ENCODE data around the gene CARD9.
A peak's percentile ranks its signal among the peaks of the same experiment; 100 is the strongest.

CARD9 gene

DNA sequence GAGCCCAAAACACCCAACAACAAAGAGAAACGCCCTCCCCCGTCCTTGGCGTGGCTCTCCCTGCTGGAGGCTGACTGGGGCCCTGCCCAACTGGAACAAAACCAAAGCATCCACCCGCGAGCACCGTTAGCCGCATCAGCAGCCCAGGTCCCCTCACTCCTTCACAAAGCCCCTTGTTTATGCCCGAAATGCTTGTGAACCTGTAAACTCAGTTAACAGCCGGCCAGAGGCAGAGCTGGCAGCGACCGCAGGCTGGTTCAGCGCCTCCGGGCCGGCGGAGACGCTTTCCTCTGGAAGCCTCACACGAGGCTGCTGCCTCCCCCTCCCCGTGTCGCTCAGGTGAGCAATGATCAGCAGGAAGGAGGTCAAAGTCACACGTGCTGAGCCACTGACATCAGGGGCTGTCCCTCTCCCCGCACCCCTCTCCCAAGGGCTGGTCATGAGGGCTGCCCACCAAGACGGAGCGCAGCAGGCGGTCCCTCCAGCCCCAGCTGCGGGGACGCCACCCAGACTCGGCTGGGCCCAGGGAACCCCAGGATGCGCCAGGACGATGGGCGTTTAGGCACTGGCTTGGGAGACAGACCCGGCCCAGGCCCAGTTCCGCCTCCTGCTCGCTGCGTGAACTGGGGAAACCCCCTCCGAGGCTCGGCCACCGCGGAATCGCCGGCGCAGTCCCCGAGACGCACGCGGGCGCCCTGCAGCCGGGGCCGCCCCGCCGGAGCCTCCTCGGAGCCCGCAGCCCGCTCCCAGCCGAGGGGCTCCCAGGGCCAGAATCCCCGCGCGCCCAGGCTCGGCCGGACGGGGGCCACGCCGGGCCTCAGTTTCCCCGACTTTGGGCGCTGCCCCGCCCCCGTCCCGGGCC, 25.9 kb upstream of the CARD9 start:
- 0 out of 2 replicates have a peak, but pooled peaks cover 4% of the 10 kb centered on the region for H3K4me1 ChIP-seq (ENCODE audit: insufficient read depth, low read length)
- no peak overlapping the region for H3K27ac ChIP-seq (ENCODE audit: low read length)
- H3K4me3 ChIP-seq (ENCODE audit: low read length): peak overlapping the region; percentile 92
- H3K9me3 ChIP-seq (ENCODE audit: insufficient read depth, low read depth, low read length): no peaks in the 10 kb centered on the region
- H3K27me3 ChIP-seq (ENCODE audit: insufficient read depth, low read length): no peaks in the 10 kb centered on the region
- peaks cover 68% of the 10 kb centered on the region for H3K36me3 ChIP-seq (ENCODE audit: insufficient read depth, low read depth, low read length)
- H3K9ac ChIP-seq (ENCODE audit: low read depth, low read length): peak overlapping the region; percentile 85

GRCh38 chr9:136398286-136398685, 24.8 kb upstream of the CARD9 start:
- H3K9ac ChIP-seq (ENCODE audit: low read depth, low read length): peak overlapping the region; percentile 85
- H3K4me3 ChIP-seq (ENCODE audit: low read length): 0 out of 2 replicates have a peak overlapping the region, but pooled peaks have one; percentile 92
- H3K36me3 ChIP-seq (ENCODE audit: insufficient read depth, low read depth, low read length): peaks cover 69% of the 10 kb centered on the region
- no peaks in the 10 kb centered on the region for H3K27me3 ChIP-seq (ENCODE audit: insufficient read depth, low read length)
- H3K27ac ChIP-seq (ENCODE audit: low read length): no peak overlapping the region
- H3K9me3 ChIP-seq (ENCODE audit: insufficient read depth, low read depth, low read length): no peaks in the 10 kb centered on the region
- H3K4me1 ChIP-seq (ENCODE audit: insufficient read depth, low read length): 0 out of 2 replicates have a peak, but pooled peaks cover 4% of the 10 kb centered on the region

- Histone ChIP-seq H3K27ac (ENCODE audit: low read length) (no peak overlapping the region), H3K9ac (ENCODE audit: low read depth, low read length) (no peak overlapping the region), H3K4me1 (ENCODE audit: insufficient read depth, low read length) (0 out of 2 replicates have a peak, but pooled peaks cover 4% of the 10 kb centered on the region), H3K9me3 (ENCODE audit: insufficient read depth, low read depth, low read length) (no peaks in the 10 kb centered on the region), H3K36me3 (ENCODE audit: insufficient read depth, low read depth, low read length) (peaks cover 73% of the 10 kb centered on the region), H3K4me3 (ENCODE audit: low read length) (no peak overlapping the region), H3K27me3 (ENCODE audit: insufficient read depth, low read length) (no peaks in the 10 kb centered on the region)
Measured at GRCh38 chr9:136397643-136398042, 24.2 kb upstream of the CARD9 start.

- Histone ChIP-seq H3K9me3 (ENCODE audit: insufficient read depth, low read depth, low read length) (no peaks in the 10 kb centered on the region), H3K27me3 (ENCODE audit: insufficient read depth, low read length) (no peaks in the 10 kb centered on the region), H3K9ac (ENCODE audit: low read depth, low read length) (no peak overlapping the region), H3K27ac (ENCODE audit: low read length) (no peak overlapping the region), H3K4me1 (ENCODE audit: insufficient read depth, low read length) (0 out of 2 replicates have a peak, but pooled peaks cover 4% of the 10 kb centered on the region), H3K36me3 (ENCODE audit: insufficient read depth, low read depth, low read length) (peaks cover 73% of the 10 kb centered on the region), H3K4me3 (ENCODE audit: low read length) (no peak overlapping the region)
Measured at GRCh38 chr9:136396219-136396515, 22.7 kb upstream of the CARD9 start.

DNA sequence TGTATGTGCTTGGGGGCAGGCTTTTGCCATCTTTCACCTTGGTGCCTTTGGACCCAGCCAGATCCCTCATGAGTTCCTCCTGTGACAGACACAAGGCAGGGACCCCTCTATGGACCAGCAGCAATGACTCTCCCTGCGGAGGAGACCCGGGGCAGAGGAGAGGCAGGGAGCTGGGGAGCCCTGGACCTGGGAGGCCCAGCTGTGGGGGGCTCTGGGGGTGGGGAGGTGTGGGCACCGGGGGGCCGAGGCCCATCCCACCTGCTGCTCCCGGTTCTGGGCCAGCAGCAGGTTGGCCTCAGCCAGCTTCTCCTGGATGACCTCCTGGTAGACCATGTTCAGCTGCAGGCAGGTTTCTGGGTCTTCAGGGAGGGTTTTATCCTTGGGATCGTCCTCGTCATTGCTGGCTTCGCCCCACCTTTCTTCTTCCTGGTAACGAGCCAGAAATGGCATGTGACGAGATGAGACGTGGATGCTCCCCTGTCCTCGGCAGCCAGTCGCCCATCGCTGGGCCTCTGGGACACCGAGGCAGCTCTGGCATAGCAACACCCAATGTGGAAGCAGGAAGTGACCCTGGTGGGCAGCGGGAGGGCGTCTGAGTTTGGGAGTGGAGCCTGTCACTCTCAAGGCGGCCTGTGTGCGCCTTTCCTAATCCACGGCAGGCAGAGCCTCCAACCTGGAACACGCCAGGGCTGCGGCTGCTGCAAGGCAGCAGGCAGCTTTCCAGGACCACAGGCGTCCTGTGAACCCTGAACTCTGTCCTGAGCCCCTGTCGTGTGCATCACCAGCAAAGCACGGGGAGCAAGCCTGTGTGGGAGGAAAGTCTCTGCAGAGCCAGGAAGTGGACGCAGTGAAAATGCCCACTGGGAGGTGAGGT, 22.1 kb upstream of the CARD9 start:
- H3K9me3 ChIP-seq (ENCODE audit: insufficient read depth, low read depth, low read length): no peaks in the 10 kb centered on the region
- no peak overlapping the region for H3K4me3 ChIP-seq (ENCODE audit: low read length)
- no peak overlapping the region for H3K9ac ChIP-seq (ENCODE audit: low read depth, low read length)
- 0 out of 2 replicates have a peak, but pooled peaks cover 4% of the 10 kb centered on the region for H3K4me1 ChIP-seq (ENCODE audit: insufficient read depth, low read length)
- H3K27ac ChIP-seq (ENCODE audit: low read length): no peak overlapping the region
- peaks cover 77% of the 10 kb centered on the region for H3K36me3 ChIP-seq (ENCODE audit: insufficient read depth, low read depth, low read length)
- H3K27me3 ChIP-seq (ENCODE audit: insufficient read depth, low read length): no peaks in the 10 kb centered on the region

DNA sequence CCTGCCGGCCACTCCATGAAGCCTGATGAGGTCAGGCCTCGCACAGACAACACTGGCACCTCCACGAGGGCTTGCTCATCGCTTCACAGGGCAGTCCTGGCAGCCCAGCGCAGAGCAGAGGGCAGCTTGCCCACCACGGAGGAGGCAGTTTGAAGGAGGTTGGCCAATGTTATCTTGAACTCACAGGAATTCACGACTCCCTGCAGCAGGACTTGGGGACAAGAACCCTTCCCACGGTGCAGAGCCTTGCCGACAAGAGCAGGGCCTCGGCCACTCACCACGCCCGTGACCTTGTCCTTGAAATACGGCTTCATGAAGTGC, 21.5 kb upstream of the CARD9 start:
- H3K4me1 ChIP-seq (ENCODE audit: insufficient read depth, low read length): 0 out of 2 replicates have a peak, but pooled peaks cover 4% of the 10 kb centered on the region
- no peaks in the 10 kb centered on the region for H3K27me3 ChIP-seq (ENCODE audit: insufficient read depth, low read length)
- H3K4me3 ChIP-seq (ENCODE audit: low read length): no peak overlapping the region
- no peaks in the 10 kb centered on the region for H3K9me3 ChIP-seq (ENCODE audit: insufficient read depth, low read depth, low read length)
- no peak overlapping the region for H3K9ac ChIP-seq (ENCODE audit: low read depth, low read length)
- no peak overlapping the region for H3K27ac ChIP-seq (ENCODE audit: low read length)
- peaks cover 78% of the 10 kb centered on the region for H3K36me3 ChIP-seq (ENCODE audit: insufficient read depth, low read depth, low read length)

- H3K36me3 ChIP-seq (ENCODE audit: insufficient read depth, low read depth, low read length): peaks cover 84% of the 10 kb centered on the region
Measured at GRCh38 chr9:136394312-136395019, 21.0 kb upstream of the CARD9 start.

GRCh38 chr9:136393531-136393930, 20.1 kb upstream of the CARD9 start:
- 0 out of 2 replicates have a peak, but pooled peaks cover under 1% of the 10 kb centered on the region for H3K4me1 ChIP-seq (ENCODE audit: insufficient read depth, low read length)

More at GRCh38 chr9:136394312-136395019, 21.0 kb upstream of the CARD9 start:
- Histone ChIP-seq H3K9me3 (ENCODE audit: insufficient read depth, low read depth, low read length) (no peaks in the 10 kb centered on the region), H3K27me3 (ENCODE audit: insufficient read depth, low read length) (no peaks in the 10 kb centered on the region), H3K9ac (ENCODE audit: low read depth, low read length) (no peak overlapping the region), H3K4me3 (ENCODE audit: low read length) (no peak overlapping the region), H3K4me1 (ENCODE audit: insufficient read depth, low read length) (0 out of 2 replicates have a peak, but pooled peaks cover 4% of the 10 kb centered on the region), H3K27ac (ENCODE audit: low read length) (no peak overlapping the region)

DNA sequence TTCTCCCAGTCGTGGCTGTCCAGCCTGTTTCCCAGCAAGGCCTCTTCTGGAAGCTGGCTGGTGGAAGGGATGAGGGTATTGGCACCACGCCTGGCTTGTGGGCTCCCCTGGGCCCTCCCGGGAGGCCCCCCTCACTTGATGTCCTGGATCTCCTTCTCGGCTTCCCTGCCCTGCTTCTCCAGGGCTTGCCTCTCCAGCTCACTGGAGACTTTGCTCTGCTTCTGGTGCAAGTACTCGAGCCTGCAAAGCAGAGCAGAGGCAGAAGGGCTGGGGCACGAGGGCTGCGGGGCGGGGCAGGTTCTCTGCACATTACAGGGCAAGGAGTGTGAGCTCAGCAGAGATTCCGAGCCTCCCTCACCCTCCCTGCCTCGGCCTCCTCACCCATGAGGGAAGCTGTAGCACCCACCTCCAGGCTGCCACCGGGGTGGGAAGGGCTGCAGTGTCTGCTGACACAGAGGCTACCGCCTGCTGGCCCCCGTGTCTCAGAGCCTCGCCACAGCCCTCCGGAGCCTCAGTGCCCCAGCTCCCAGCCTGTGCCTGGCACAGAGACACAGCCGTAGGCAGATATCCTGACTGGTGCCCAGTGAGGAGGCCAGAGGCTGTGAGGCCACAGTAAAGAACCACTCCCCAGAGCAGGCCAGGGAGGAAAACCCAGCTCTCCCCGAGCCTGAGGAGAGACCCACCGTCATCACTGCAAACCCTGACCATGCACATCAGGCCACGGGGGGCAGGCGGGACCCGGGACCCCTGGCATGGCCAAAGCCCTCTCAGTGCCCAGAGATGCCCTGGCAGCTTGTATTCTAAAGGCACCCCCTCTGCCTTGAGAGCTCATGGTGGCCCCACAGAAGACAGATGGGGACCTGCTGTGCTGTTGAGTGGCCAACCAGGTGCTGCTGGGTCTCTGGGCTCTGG, 19.3 kb upstream of the CARD9 start:
- Histone ChIP-seq H3K9me3 (ENCODE audit: insufficient read depth, low read depth, low read length) (no peaks in the 10 kb centered on the region), H3K27me3 (ENCODE audit: insufficient read depth, low read length) (no peaks in the 10 kb centered on the region), H3K4me1 (ENCODE audit: insufficient read depth, low read length) (no peaks in the 10 kb centered on the region), H3K36me3 (ENCODE audit: insufficient read depth, low read depth, low read length) (peaks cover 91% of the 10 kb centered on the region), H3K9ac (ENCODE audit: low read depth, low read length) (no peak overlapping the region), H3K27ac (ENCODE audit: low read length) (no peak overlapping the region), H3K4me3 (ENCODE audit: low read length) (no peak overlapping the region)

More at GRCh38 chr9:136393531-136393930, 20.1 kb upstream of the CARD9 start:
- H3K27ac ChIP-seq (ENCODE audit: low read length): no peak overlapping the region
- H3K4me3 ChIP-seq (ENCODE audit: low read length): no peak overlapping the region
- H3K36me3 ChIP-seq (ENCODE audit: insufficient read depth, low read depth, low read length): peaks cover 91% of the 10 kb centered on the region
- no peaks in the 10 kb centered on the region for H3K9me3 ChIP-seq (ENCODE audit: insufficient read depth, low read depth, low read length)
- no peak overlapping the region for H3K9ac ChIP-seq (ENCODE audit: low read depth, low read length)
- no peaks in the 10 kb centered on the region for H3K27me3 ChIP-seq (ENCODE audit: insufficient read depth, low read length)

GRCh38 chr9:136391737-136392537, 18.5 kb upstream of the CARD9 start:
- Histone ChIP-seq H3K9me3 (ENCODE audit: insufficient read depth, low read depth, low read length) (no peaks in the 10 kb centered on the region), H3K27ac (ENCODE audit: low read length) (no peak overlapping the region), H3K9ac (ENCODE audit: low read depth, low read length) (no peak overlapping the region), H3K4me3 (ENCODE audit: low read length) (no peak overlapping the region), H3K36me3 (ENCODE audit: insufficient read depth, low read depth, low read length) (peaks cover 93% of the 10 kb centered on the region), H3K4me1 (ENCODE audit: insufficient read depth, low read length) (no peaks in the 10 kb centered on the region), H3K27me3 (ENCODE audit: insufficient read depth, low read length) (no peaks in the 10 kb centered on the region)

Measured in iPS-20b (cell line).